ENCODE data around the gene KIAA1755.

GRCh38 chr20:38216201-38216600 lies 44.3 kb downstream of the KIAA1755 start:
- TF ChIP-seq POLR2AphosphoS5 (IDR thresholded peaks at IDR 0.05) (no peak), CTCF (IDR thresholded peaks at IDR 0.05) (no peak)

Data from breast epithelium (tissue), 3 donors.